Raji (cell line): ENCODE data around the gene NAGK.

Experiments
- POLR2A ChIP-seq: IDR thresholded peaks from 2 replicates; pipeline ENCODE4 v1.6.1; 2011; ENCODE audit warnings: low read depth, low read length, control low read depth; ENCODE audit not compliant: insufficient read depth

Gene NAGK

GRCh38 chr2:71070294-71071093 is 2.0 kb downstream of the NAGK start:
- TF ChIP-seq POLR2A: no peak

- no peak for TF ChIP-seq POLR2A
These were observed 3.4 kb downstream of the NAGK start for GRCh38 chr2:71071681-71072398.

- TF ChIP-seq POLR2A: no peak
These were observed 4.0 kb downstream of the NAGK start for GRCh38 chr2:71072492-71072891.

- TF ChIP-seq POLR2A: no peak
These were observed 5.0 kb downstream of the NAGK start for GRCh38 chr2:71073475-71073874.

GRCh38 chr2:71074893-71075395 is 6.5 kb downstream of the NAGK start:
- no peak for TF ChIP-seq POLR2A

- TF ChIP-seq POLR2A: no peak
These were observed 10.2 kb downstream of the NAGK start for GRCh38 chr2:71078624-71079023.

GRCh38 chr2:71082402-71083252 is 14.2 kb downstream of the NAGK start:
- no peak for TF ChIP-seq POLR2A

- no peak for TF ChIP-seq POLR2A
These were observed 31.9 kb downstream of the NAGK start for GRCh38 chr2:71100195-71100964.

- TF ChIP-seq POLR2A: no peak
These were observed 33.2 kb downstream of the NAGK start for GRCh38 chr2:71101656-71102055.

GRCh38 chr2:71102981-71103681 is 34.7 kb downstream of the NAGK start:
- no peak for TF ChIP-seq POLR2A

GRCh38 chr2:71103809-71104208 is 35.4 kb downstream of the NAGK start:
- TF ChIP-seq POLR2A: no peak

- no peak for TF ChIP-seq POLR2A
These were observed 39.6 kb downstream of the NAGK start for GRCh38 chr2:71108091-71108490.

GRCh38 chr2:71113843-71114242 is 45.4 kb downstream of the NAGK start:
- no peak for TF ChIP-seq POLR2A

GRCh38 chr2:71117063-71117462 is 48.6 kb downstream of the NAGK start:
- no peak for TF ChIP-seq POLR2A
